Activated B cell treated with CpG ODN at 0.5 μM for 24 hours (primary cell): ENCODE measurements around the gene TOGARAM2. TPM values are rescaled to one million over a fixed set of nuclear protein-coding genes. Genes with fewer than 3 reads are reported as not detected.

Source experiments
- ATAC-seq: fragments of 200-7000 bp; cut with Tn5 transposase; one replicate; pipeline ENCODE4 v1.10.0; 2021; ENCODE audit warnings: low read depth, mild to moderate bottlenecking, moderate library complexity
- CTCF ChIA-PET: fragments of 350-600 bp; sonication (Branson Sonifier 250); formaldehyde crosslinking; loops from one replicate; lab custom pipeline; 2021; ENCODE audit warnings: antibody characterized with exemption; lab: Charles Lee
- POLR2A ChIA-PET: fragments of 350-600 bp; sonication (Branson Sonifier 250); formaldehyde crosslinking; loops from one replicate; lab custom pipeline; 2021; ENCODE audit warnings: antibody characterized with exemption; lab: Charles Lee
- DNase-seq: peaks from one replicate; pipeline ENCODE4 v3.0.0; 2022
- H3K27ac Mint-ChIP-seq: one replicate; pipeline ENCODE4 v1.8.0; 2020; ENCODE audit warnings: mixed read lengths
- H3K27me3 Mint-ChIP-seq: one replicate; pipeline ENCODE4 v1.8.0; 2021; ENCODE audit warnings: mixed read lengths
- H3K36me3 Mint-ChIP-seq: one replicate; pipeline ENCODE4 v1.8.0; 2021; ENCODE audit warnings: low read depth, mixed read lengths
- H3K4me1 Mint-ChIP-seq: one replicate; pipeline ENCODE4 v1.8.0; 2021; ENCODE audit warnings: mixed read lengths
- H3K4me3 Mint-ChIP-seq: one replicate; pipeline ENCODE4 v1.8.0; 2020; ENCODE audit warnings: mild to moderate bottlenecking, mixed read lengths
- H3K9me3 Mint-ChIP-seq: one replicate; pipeline ENCODE4 v1.8.0; 2020; ENCODE audit warnings: mixed read lengths
- CTCF ChIP-seq: fragments of 200-600 bp; IDR thresholded peaks from one replicate; pipeline ENCODE4 v1.8.0; 2022; ENCODE audit warnings: antibody characterized with exemption, mild to moderate bottlenecking
- intact Hi-C: fragments of 100-400 bp; cut with micrococcal nuclease; formaldehyde crosslinking; loops from one replicate; pipeline ENCODE4 v1.15.1; 2024
- total RNA-seq: library from RNA; stranded (reverse); gene quantifications from 2 replicates; pipeline ENCODE4 v1.2.3, GENCODE V29; 2022

Gene TOGARAM2
- total RNA-seq, 1 donor from 2014 or later = not detected

DNA sequence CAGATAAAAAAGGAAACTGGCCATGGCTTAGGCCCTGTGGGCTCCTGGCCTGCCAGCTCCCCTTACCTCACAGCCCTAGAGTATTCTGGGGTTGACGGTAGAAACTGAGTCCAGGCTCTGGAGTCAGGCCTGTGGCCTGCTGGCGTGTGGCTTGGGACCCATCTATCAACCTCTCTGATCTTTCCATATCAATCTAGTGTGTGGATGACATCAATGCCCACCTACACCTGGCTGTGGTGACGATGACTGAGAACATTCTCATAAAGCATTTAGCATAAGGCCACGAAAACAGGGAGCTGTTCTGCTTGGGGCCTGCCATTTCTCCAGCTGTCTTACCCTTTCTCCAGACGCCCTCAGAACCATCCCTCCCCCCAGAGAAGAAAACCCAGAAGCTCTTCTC is 75.4 kb downstream of the TOGARAM2 start:
- DNase-seq = no peak
- no peaks in the 10 kb centered on the region for H3K27me3 Mint-ChIP-seq
- POLR2A ChIA-PET = no interaction called here
- H3K36me3 Mint-ChIP-seq = no peaks in the 10 kb centered on the region
- intact Hi-C loops = no loop called here
- H3K27ac Mint-ChIP-seq = no peak overlapping the region
- no peak overlapping the region for H3K4me3 Mint-ChIP-seq
- no peak for TF ChIP-seq CTCF
- H3K9me3 Mint-ChIP-seq = no peaks in the 10 kb centered on the region
- ATAC-seq = no peak
- CTCF ChIA-PET = no interaction called here
- no peaks in the 10 kb centered on the region for H3K4me1 Mint-ChIP-seq

DNA sequence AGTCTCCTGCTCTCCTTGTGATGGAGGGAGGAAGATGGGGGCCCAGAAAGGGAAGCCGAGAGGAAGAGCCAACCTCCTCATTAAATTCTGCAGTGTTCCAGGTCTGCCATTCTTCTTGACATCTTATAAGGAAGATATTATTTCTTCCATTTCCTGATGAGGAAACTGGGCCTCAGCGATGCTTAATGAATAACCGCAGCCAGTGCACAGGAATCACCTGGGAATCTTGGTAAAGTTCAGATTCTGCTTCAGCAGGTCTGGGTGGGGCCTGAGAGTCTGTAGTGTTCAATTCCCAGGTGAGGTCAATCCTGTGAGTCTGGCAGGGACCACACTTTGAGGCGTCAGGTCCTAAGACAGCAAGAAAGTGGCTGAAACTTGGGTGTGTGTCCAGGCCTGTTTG is 75.9 kb downstream of the TOGARAM2 start:
- TF ChIP-seq CTCF = no peak
- Mint-ChIP-seq H3K27ac (no peak overlapping the region), H3K27me3 (no peaks in the 10 kb centered on the region), H3K4me3 (no peak overlapping the region), H3K9me3 (no peaks in the 10 kb centered on the region), H3K4me1 (no peaks in the 10 kb centered on the region), H3K36me3 (no peaks in the 10 kb centered on the region)
- ChIA-PET CTCF (no interaction called here), POLR2A (no interaction called here)
- intact Hi-C loops = no loop called here
- ATAC-seq (no peak), DNase-seq (no peak)

- POLR2A ChIA-PET = no interaction called here
- ATAC-seq = no peak
- no peak overlapping the region for H3K27ac Mint-ChIP-seq
Measured at GRCh38 chr2:29059624-29060023, 78.5 kb downstream of the TOGARAM2 start.

GRCh38 chr2:29060441-29060840 is 79.3 kb downstream of the TOGARAM2 start:
- TF ChIP-seq CTCF = no peak
- no peaks in the 10 kb centered on the region for H3K27me3 Mint-ChIP-seq

More at GRCh38 chr2:29059624-29060023, 78.5 kb downstream of the TOGARAM2 start:
- H3K4me3 Mint-ChIP-seq = no peak overlapping the region
- CTCF ChIA-PET = no interaction called here
- no peaks in the 10 kb centered on the region for H3K36me3 Mint-ChIP-seq
- no peaks in the 10 kb centered on the region for H3K9me3 Mint-ChIP-seq
- no peaks in the 10 kb centered on the region for H3K27me3 Mint-ChIP-seq
- no peak for TF ChIP-seq CTCF
- intact Hi-C loops = no loop called here
- H3K4me1 Mint-ChIP-seq = no peaks in the 10 kb centered on the region
- DNase-seq = no peak

GRCh38 chr2:29061176-29061575 is 80.1 kb downstream of the TOGARAM2 start:
- Mint-ChIP-seq H3K36me3 (no peaks in the 10 kb centered on the region), H3K27me3 (no peaks in the 10 kb centered on the region), H3K4me3 (no peak overlapping the region), H3K9me3 (no peaks in the 10 kb centered on the region), H3K4me1 (no peaks in the 10 kb centered on the region), H3K27ac (no peak overlapping the region)
- POLR2A ChIA-PET = no interaction called here
- DNase-seq (no peak), ATAC-seq (no peak)
- TF ChIP-seq CTCF = no peak
- CTCF ChIA-PET = no interaction called here
- intact Hi-C loops = no loop called here

More at GRCh38 chr2:29060441-29060840, 79.3 kb downstream of the TOGARAM2 start:
- CTCF ChIA-PET = no interaction called here
- ATAC-seq (no peak), DNase-seq (no peak)
- Mint-ChIP-seq H3K4me3 (no peak overlapping the region), H3K27ac (no peak overlapping the region), H3K36me3 (no peaks in the 10 kb centered on the region), H3K4me1 (no peaks in the 10 kb centered on the region), H3K9me3 (no peaks in the 10 kb centered on the region)
- POLR2A ChIA-PET = no interaction called here
- intact Hi-C loops = no loop called here
